Measurements from ENCODE around the gene SLC25A52.
A peak's percentile ranks its signal among the peaks of the same experiment; 100 is the strongest.

SLC25A52 gene

GRCh38 chr18:31722369-31722957, 38.2 kb downstream of the SLC25A52 start:
- no peak overlapping the region for H3K27ac ChIP-seq
- TF ChIP-seq CTCF (IDR thresholded peaks at IDR 0.05) (peak; percentile 91), ZFX (IDR thresholded peaks at IDR 0.05; ENCODE audit: borderline replicate concordance) (no peak)

- TF ChIP-seq ZFX (IDR thresholded peaks at IDR 0.05; ENCODE audit: borderline replicate concordance): no peak
- TF ChIP-seq CTCF (IDR thresholded peaks at IDR 0.05): no peak
- H3K27ac ChIP-seq: no peak overlapping the region
Measured at GRCh38 chr18:31721601-31722000, 39.1 kb downstream of the SLC25A52 start.

DNA sequence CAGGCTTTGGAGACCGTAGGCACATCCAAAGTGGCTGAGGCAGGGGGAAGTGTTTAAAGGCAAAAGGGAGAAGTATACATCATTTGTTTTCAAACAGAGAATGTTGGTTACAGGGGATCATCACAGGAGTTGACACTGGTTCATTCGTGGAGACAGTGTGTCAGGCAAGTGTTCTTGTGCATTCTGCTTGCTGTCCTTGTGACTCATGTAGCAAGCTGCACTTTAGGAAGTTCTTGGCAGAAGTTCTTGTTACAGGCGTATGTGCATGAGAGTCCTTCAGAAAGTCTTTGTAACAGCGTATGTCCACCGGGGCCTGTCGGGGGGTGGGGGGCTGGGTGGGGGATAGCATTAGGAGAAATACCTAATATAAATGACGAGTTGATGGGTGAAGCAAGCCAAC, 39.8 kb downstream of the SLC25A52 start:
- H3K27ac ChIP-seq: no peak overlapping the region
- no peak for TF ChIP-seq ZFX (IDR thresholded peaks at IDR 0.05; ENCODE audit: borderline replicate concordance)
- TF ChIP-seq CTCF (IDR thresholded peaks at IDR 0.05): no peak

DNA sequence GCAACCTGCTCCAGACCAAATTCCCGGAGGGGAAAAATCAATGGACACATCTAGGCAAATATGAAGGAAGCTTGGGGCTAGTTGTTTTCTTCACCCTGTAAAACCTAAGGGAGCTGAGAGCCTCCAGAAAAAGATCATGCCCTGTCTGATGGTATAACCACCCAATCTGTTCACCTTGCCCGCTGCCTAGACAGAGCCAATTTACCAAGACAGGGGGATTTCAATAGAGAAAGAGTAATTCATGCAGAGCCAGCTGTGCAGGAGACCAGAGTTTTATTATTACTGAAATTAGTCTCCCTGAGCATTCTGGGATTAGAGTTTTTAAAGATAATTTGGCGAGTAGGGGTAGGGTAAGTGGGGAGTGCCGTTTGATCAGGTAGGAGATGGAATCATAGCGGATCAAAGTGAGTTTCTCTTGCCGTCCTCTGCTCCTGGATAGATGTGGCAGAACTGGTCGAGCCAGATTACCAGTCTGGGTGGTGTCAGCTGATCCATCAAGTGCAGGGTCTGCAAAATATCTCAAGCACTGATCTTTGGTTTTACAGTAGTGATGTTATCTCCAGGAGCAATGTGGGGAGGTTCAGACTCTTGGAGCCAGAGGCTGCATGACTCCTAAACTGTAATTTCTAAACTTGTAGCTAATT, 41.2 kb downstream of the SLC25A52 start:
- no peak overlapping the region for H3K27ac ChIP-seq
- TF ChIP-seq CTCF (IDR thresholded peaks at IDR 0.05): no peak
- TF ChIP-seq ZFX (IDR thresholded peaks at IDR 0.05; ENCODE audit: borderline replicate concordance): no peak

- no peak overlapping the region for H3K27ac ChIP-seq
- TF ChIP-seq CTCF (IDR thresholded peaks at IDR 0.05) (no peak), ZFX (IDR thresholded peaks at IDR 0.05; ENCODE audit: borderline replicate concordance) (no peak)
Measured at GRCh38 chr18:31718386-31718785, 42.3 kb downstream of the SLC25A52 start.

GRCh38 chr18:31716362-31716761, 44.3 kb downstream of the SLC25A52 start:
- TF ChIP-seq CTCF (IDR thresholded peaks at IDR 0.05): no peak
- TF ChIP-seq ZFX (IDR thresholded peaks at IDR 0.05; ENCODE audit: borderline replicate concordance): no peak
- no peak overlapping the region for H3K27ac ChIP-seq

DNA sequence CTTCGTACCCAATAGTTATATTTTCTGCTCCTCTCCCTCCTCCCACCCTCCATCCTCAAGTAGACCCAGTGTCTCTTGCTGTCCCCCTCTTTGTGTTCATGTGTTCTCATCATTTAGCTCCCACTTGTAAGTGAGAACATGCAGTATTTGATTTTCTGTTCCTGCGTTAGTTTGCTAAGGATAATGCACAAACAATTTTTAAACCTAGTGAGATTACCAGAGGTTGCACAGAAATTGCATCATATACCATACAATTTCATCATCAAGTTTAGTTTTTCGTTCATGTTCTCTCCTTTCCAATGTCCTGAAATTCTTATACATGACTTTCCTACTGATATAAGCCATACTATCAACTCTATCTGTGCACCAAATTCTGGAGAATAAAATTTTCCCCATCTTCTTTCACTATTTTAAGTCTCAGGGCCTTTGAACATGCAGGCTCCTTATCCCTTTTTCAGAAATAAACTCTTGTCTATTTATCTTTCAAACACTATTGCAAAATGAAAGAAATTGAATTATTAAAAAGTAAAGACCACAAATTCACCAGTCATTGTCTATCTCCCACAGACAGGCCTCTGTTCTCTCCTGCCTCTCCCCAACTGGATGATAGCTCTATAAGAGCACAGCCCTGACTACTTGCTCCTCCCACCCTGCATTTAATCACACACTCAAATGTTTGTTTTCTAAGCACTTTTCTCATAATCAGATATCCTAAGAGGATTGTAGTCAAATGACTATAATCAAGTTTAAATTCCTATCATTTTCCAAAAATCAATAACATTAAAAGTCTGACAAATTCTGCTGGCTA, 49.1 kb downstream of the SLC25A52 start:
- H3K27ac ChIP-seq: no peak overlapping the region
- TF ChIP-seq ZFX (IDR thresholded peaks at IDR 0.05; ENCODE audit: borderline replicate concordance) (no peak), CTCF (IDR thresholded peaks at IDR 0.05) (no peak)

Data from 22Rv1 (cell line).